Heart left ventricle (tissue), 16 donors: ENCODE measurements around the gene EYS. TPM values are rescaled to one million over a fixed set of nuclear protein-coding genes. Genes with fewer than 3 reads are reported as not detected.

Source experiments
- ATAC-seq, 4 donors: fragments of 200-7000 bp; cut with Tn5 transposase; one replicate each; pipeline ENCODE4 v1.9.1; 2020 to 2022; ENCODE audit warnings: moderate library complexity in 4 of 4, mild to moderate bottlenecking in 3 of 4, moderate number of reproducible peaks in 1 of 4
- DNase-seq, 5 donors: peaks; one replicate each; pipeline ENCODE4 v3.0.0-alpha.2; 2020
- H3K27ac ChIP-seq, 12 donors: fragments of 200-600 bp; sonication (generic) in 4 of 12; one replicate each; pipeline versions ENCODE4 v1.5.0 to v1.8.0; 2016 to 2022; ENCODE audit warnings: mild to moderate bottlenecking in 2 of 12
- H3K27me3 ChIP-seq, 9 donors: fragments of 200-600 bp; sonication (generic) in 2 of 9; one replicate each; pipeline versions ENCODE4 v1.5.1 to v1.8.0; 2016 to 2022; ENCODE audit warnings: mild to moderate bottlenecking in 3 of 9
- H3K36me3 ChIP-seq, 9 donors: fragments of 200-600 bp; sonication (generic) in 2 of 9; one replicate each; pipeline versions ENCODE4 v1.5.0 to v1.8.0; 2018 to 2022; ENCODE audit warnings: mild to moderate bottlenecking in 2 of 9
- H3K4me1 ChIP-seq, 12 donors: fragments of 200-600 bp; sonication (generic) in 4 of 12; one replicate each; pipeline versions ENCODE4 v1.5.0 to v1.8.0; 2016 to 2022; ENCODE audit warnings: mild to moderate bottlenecking in 3 of 12
- H3K4me3 ChIP-seq, 12 donors: fragments of 200-600 bp; sonication (generic) in 4 of 12; one replicate each; pipeline versions ENCODE4 v1.5.0 to v1.8.0; 2017 to 2022; ENCODE audit warnings: mild to moderate bottlenecking in 9 of 12, moderate library complexity in 4 of 12
- H3K9me3 ChIP-seq, 12 donors: fragments of 200-600 bp; sonication (generic) in 4 of 12; one replicate each; pipeline versions ENCODE4 v1.5.0 to v1.8.0; 2016 to 2022; ENCODE audit warnings: mild to moderate bottlenecking in 1 of 12
- CTCF ChIP-seq, 12 donors: fragments of 200-600 bp; sonication (generic) in 4 of 12; IDR thresholded peaks; one replicate each; pipeline versions ENCODE4 v1.5.0 to v1.8.0; 2018 to 2022; ENCODE audit warnings: antibody characterized with exemption in 12 of 12, mild to moderate bottlenecking in 5 of 12
- POLR2A ChIP-seq, 2 donors: fragments of 450-650 bp; IDR thresholded peaks; one replicate each; pipeline ENCODE4 v1.6.1; 2017; ENCODE audit warnings: antibody characterized with exemption in 2 of 2, mild to moderate bottlenecking in 2 of 2, moderate library complexity in 2 of 2
- WGBS, 4 donors: extraction: QIAGEN DNeasy Blood & Tissue Kit in 2 of 4; methylation state at CpG; one replicate each; pipeline versions ENCODE4 v1.1.5 to v1.1.7; 2013 to 2018; 5-methylcytosine and 5-hydroxymethylcytosine counted together
- intact Hi-C, 10 donors: fragments of 100-400 bp; cut with DNase I; formaldehyde crosslinking; loops; one replicate each; pipeline versions ENCODE4 v1.11.1 to v1.14.2; 2022
- polyA plus RNA-seq, 2 donors: library from polyadenylated mRNA; stranded (reverse); fragments of 200-250 nt; gene quantifications; one replicate each; pipeline ENCODE4 v1.2.3, GENCODE V29; 2013
- total RNA-seq, 9 donors: library from RNA; depleted of rRNA in 2 of 9; stranded (reverse); fragments of >200 nt in 2 of 9; fragmentation: NEBNext Ultra II Directional in 3 of 9; extraction: Animal tissue kit (Norgen Biotek cat#: 25700) in 3 of 9; gene quantifications; one replicate each; pipeline versions ENCODE4 v1.1.0 to v1.2.4, GENCODE V29; 2016 to 2023
- donor health status: ischemic (EF 13 %, LVEDD 7.1; RV severe dilation, severe dysfunction).
- donor health status: healthy with polysubstance abuse.
- donor health status: DM: no; HTN: yes; CAD: no.
- donor health status: DM: no; HTN: no; CAD: no.
- donor health status: ischemic (EF 25% LVEDD 6.9; RV normal size, moderate dysfunction).
- donor health status: ischemic (EF 25% LVEDD 5.7; RV mildly dilated, moderate dysfunction).
- donor health status: healthy.
- donor health status: DM: yes; HTN: yes; CAD: no.
- donor health status: ischemic (EF 35%, LVEDD 5.7; RV mildly dilated, moderate dysfunction).
- donor health status: nonischemic (EF 11% LVEDD 7.7; RV severe dilation, severe dysfunction).
- donor health status: DM: yes; HTN: yes; CAD: no.
- donor health status: PGD.
- donor health status: ischemic (EF 29% LVEDD 5.4; RV normal size, mild dysfunction).
- donor health status: nonischemic (EF 23%, LVEDD 6.1; RV moderate dilation, normal function).

The EYS gene
- total and polyA plus RNA-seq, 11 donors, result 0.07 to 0.27 (median 0.08) TPM; not detected in 8

- H3K9me3 ChIP-seq, result no peaks in the 10 kb centered on the region
- 26 to 60% (median 54%) methylated on average over 3 of the region's 3 CpGs for WGBS, 4 donors
- ATAC-seq (no peak), DNase-seq (no peak)
- H3K27ac ChIP-seq, result no peak overlapping the region
- H3K27me3 ChIP-seq, result no peaks in the 10 kb centered on the region
- no peak overlapping the region for H3K4me3 ChIP-seq
- no peaks in the 10 kb centered on the region for H3K4me1 ChIP-seq
- TF ChIP-seq POLR2A (IDR thresholded peaks at IDR 0.05), result no peak
- TF ChIP-seq CTCF (IDR thresholded peaks at IDR 0.05), result no peak
- intact Hi-C loops, result no loop called here
- no peaks in the 10 kb centered on the region for H3K36me3 ChIP-seq
Observed at GRCh38 chr6:65157025-65157424, 550.0 kb downstream of the EYS start.

- Histone ChIP-seq H3K4me1 (no peaks in the 10 kb centered on the region), H3K36me3 (no peaks in the 10 kb centered on the region), H3K9me3 (no peaks in the 10 kb centered on the region), H3K4me3 (no peak overlapping the region), H3K27me3 (no peaks in the 10 kb centered on the region), H3K27ac (no peak overlapping the region)
- WGBS, 4 donors, result 65 to 78% (median 73%) methylated on average over 1 of the region's 1 CpG
- no peak for DNase-seq
- no peak for TF ChIP-seq POLR2A (IDR thresholded peaks at IDR 0.05)
- no peak for TF ChIP-seq CTCF (IDR thresholded peaks at IDR 0.05)
- no peak for ATAC-seq
- intact Hi-C loops, result no loop called here
Observed at GRCh38 chr6:65155083-65155482, 551.9 kb downstream of the EYS start.

GRCh38 chr6:65149841-65150240 lies 557.2 kb downstream of the EYS start:
- H3K27ac ChIP-seq, result no peak overlapping the region
- no peaks in the 10 kb centered on the region for H3K4me1 ChIP-seq
- no peaks in the 10 kb centered on the region for H3K36me3 ChIP-seq
- DNase-seq, result no peak
- no peak for ATAC-seq
- WGBS, 4 donors, result 33 to 63% (median 55%) methylated on average over 1 of the region's 1 CpG
- intact Hi-C loops, result no loop called here
- H3K27me3 ChIP-seq, result no peaks in the 10 kb centered on the region
- TF ChIP-seq CTCF (IDR thresholded peaks at IDR 0.05), result no peak
- no peak for TF ChIP-seq POLR2A (IDR thresholded peaks at IDR 0.05)
- peaks cover 0 to 3% (median 0%) of the 10 kb centered on the region in 12 donors for H3K9me3 ChIP-seq
- H3K4me3 ChIP-seq, result no peak overlapping the region

GRCh38 chr6:65148839-65149238 lies 558.2 kb downstream of the EYS start:
- no peak overlapping the region for H3K27ac ChIP-seq
- ATAC-seq (no peak), DNase-seq (no peak)
- intact Hi-C loops, result no loop called here
- 69 to 80% (median 74%) methylated on average over 2 of the region's 2 CpGs for WGBS, 4 donors
- H3K4me1 ChIP-seq, result no peaks in the 10 kb centered on the region
- peaks cover 0 to 3% (median 0%) of the 10 kb centered on the region in 12 donors for H3K9me3 ChIP-seq
- no peaks in the 10 kb centered on the region for H3K27me3 ChIP-seq
- no peak overlapping the region for H3K4me3 ChIP-seq
- H3K36me3 ChIP-seq, result no peaks in the 10 kb centered on the region
- TF ChIP-seq CTCF (IDR thresholded peaks at IDR 0.05) (no peak), POLR2A (IDR thresholded peaks at IDR 0.05) (no peak)
